Inflammatory macrophage treated with lipopolysaccharide for 1 hour (primary cell): ENCODE measurements around the gene GGA1.
A peak's percentile ranks its signal among the peaks of the same experiment; 100 is the strongest.
"Not testable (repeated sequence)": the region's sequence is repeated elsewhere in the genome, so short reads cannot be mapped to it uniquely, and the experiment has no call there.

Experiments used
- DNase-seq, 2 donors: peaks; one replicate each; pipeline ENCODE4 v3.0.0-alpha.2; 2020 to 2022

GGA1 gene

GRCh38 chr22:37571258-37571991 lies 37.2 kb upstream of the GGA1 start:
- no peak for DNase-seq

GRCh38 chr22:37571992-37572373 lies 36.7 kb upstream of the GGA1 start:
- no peak for DNase-seq

- no peak for DNase-seq
Observed at GRCh38 chr22:37575490-37576003, 33.1 kb upstream of the GGA1 start.

DNA sequence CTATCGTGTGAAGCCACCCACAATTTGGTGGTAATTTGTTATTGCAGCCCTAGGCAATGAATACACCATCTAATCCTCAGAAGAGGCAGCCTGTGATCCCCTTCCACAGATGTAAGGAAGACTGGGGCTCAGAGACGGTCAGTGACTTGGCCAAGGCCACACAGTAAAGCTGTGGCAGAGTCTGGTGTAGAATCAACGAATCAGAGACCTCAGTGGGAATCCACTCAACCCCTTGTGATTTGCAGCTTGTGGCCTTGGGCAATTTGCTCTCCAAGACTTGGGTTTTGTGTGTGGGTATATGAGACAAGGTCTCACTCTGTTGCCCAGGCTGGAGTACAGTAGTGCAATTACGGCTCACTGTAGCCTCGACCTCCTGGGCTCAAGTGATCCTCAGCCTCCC lies 30.6 kb upstream of the GGA1 start:
- peak in 1 of 2 donors; percentile 78 for DNase-seq

GRCh38 chr22:37581504-37581903 lies 27.1 kb upstream of the GGA1 start:
- no peak for DNase-seq

DNA sequence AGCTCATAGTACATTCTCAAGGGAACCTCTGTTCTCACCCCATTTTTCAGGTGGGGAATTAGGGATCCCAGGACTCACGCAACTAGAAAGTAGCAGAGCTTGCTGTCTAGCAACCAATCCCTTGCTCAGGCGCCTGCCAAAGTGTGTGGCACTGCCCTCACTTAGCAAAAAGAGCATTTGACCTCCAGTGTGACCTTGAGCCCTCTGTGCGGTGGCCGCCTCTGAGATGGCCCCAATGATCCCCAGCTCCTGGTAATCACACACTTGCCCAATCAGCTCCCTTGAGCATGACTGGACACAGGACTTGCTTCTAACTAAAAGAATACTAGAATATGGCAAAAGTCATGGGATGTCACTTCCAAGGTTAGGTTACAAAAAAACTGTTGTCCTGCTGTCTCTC lies 26.1 kb upstream of the GGA1 start:
- peak in 1 of 2 donors; percentile 47 for DNase-seq

DNA sequence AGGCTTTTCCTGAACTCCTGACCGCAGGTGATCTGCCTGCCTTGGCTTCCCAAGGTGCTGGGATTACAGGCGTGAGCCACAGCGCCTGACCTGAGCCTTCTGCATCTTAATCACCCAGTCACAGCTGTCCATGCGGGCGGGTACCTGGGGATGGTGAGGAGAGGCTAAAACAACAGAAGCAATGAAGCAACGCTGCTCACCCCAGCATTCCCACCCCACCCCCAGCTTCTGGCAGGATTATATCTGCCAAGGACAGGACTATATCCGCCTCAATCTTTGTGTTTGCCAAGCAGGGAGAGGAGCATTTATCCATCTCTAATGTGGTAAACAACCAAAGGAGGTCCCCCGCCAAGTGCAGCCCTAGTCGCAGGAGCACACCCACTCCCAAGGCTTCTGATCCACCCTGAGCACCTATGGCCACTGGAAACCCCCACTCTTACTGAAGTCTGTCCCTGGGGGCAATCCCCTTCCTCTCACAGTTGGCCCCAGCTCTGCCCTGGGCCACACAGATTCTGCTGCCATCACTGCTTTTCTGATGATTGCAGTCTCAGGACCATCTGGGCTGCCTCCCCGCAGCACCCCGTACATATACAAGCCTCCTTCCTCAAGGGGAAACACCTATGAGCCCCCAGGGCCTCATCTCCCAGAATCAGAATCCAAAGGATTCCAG lies 20.0 kb upstream of the GGA1 start:
- no peak for DNase-seq

DNA sequence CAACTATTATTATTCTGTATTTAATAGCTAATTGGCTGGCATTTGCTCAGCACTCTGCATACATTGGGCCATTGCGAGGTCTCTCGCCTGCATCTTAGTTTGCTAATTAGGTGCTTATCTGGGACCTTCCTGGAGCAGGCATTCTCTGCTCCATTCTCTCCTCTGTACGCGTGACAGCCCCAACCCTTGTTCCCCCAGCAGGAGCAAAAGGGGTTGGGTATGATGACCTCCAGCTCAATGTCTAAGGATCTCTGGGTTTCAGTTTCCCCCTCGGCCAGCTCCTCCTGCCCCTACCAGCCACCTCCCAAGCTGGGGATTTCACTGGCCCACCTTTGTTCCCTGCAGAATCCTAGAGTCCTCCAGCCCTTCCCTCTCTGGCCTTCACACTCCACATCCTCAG lies 19.0 kb upstream of the GGA1 start:
- DNase-seq = no peak

DNA sequence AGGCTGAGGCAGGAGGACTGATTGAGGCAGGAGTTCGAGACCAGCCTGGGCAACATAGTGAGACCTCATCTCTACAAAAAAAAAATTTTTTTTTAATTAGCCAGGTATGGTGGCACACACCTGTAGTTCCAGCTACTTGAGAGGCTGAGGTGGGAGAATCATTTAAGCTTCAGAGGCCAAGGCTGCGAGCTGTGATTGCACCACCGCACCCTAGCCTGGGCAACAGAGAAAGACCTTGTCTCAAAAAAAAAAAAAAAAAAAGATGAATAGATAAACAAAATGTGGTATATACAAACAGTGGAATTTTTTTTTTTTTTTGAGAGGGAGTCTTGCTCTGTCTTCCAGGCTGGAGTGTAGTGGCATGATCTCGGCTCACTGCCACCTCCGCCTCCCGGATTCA lies 17.6 kb upstream of the GGA1 start:
- DNase-seq = not testable (repeated sequence)

- no peak for DNase-seq
Observed at GRCh38 chr22:37591823-37592404, 16.7 kb upstream of the GGA1 start.

- no peak for DNase-seq
Observed at GRCh38 chr22:37594237-37594636, 14.4 kb upstream of the GGA1 start.

GRCh38 chr22:37599153-37599552 lies 9.5 kb upstream of the GGA1 start:
- no peak for DNase-seq

DNA sequence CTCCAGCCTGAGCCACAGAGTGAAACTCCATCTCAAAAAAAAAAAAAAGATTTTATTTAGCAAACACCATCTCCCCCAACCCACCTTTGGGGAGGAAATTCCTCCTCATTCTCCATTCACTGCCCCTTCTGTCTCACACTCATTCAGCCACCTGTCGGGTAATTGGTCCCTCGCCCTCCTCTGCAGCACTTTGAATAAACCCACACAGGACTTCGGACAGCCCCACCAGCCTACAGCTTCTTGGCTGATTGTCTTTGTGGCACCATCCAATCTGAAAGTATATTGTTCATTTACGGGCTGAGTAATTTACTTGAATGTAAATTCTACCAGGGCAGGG lies 7.5 kb upstream of the GGA1 start:
- DNase-seq = no peak

DNA sequence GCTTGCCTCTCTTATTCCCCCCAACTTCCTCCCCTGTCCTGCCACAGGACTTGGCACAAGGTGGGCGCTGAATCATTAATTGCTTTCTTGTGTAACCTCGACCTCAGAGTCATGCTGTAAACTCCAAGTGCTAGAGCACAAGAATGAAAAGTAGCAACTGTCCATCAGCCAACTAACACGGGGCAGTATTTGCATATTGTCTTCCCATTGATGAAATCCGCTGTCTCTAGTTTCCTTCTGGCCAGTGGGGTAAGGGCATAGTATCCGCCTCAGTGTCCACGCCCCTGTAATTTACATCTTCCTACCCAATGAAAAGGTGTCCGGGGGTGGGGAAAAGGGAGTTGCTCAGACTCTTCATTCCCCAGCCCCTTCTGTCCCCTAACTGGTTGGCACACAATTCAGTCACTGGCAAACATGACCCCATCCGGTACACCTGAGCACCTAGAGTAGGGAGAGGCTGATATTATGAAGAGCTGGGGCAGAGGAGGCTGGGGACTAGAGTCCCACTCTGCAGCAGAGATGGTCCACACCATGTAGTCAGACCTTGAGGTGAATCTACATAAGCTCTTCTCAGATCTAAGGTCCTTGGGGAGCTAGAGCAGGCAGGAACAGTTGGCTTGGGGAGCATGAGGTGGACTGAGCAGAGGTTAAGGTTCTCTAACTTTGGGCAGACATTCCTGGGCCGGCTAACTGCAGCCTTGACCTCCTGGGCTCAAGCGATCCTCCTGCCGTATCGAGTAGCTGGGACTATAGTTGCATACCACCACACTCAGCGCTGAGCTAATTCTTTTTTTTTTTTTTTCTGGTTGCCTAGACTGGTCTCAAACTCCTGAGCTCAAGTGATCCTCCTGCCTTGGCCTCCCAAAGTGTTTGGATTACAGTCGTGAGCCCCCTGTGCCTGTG lies 6.8 kb upstream of the GGA1 start:
- DNase-seq = peak; percentile 69 to 90

DNA sequence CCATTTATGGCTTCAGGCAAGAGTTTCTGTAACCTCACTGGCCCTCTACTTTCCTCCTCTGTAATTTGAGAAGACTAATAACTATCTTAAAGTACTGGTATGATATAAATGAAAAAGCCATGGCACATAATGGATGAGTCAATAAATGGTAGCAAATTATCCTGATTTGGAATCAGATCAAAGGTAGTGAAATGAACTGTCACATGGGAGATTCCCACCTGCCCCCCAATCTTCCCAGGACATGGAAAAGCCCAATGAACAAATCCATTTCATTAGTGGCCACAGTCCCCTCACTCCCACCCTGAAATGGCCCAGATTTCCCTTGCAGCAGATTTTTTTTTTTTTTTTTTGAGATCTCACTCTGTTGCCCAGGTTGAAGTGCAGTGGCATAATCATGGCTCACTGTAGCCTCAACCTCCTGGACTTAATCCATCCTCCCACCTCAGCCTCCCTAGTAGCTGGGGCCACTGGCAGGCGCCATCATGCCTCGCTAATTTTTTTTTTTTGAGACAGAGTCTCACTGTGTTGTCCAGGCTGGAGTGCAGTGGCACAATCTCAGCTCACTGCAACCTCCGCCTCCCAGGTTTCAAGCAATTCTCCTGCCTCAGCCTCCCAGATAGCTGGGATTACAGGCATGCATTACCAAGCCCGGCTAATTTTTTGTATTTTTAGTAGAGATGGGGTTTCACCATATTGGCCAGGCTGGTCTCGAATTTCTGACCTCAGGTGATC lies 5.9 kb upstream of the GGA1 start:
- DNase-seq = not testable (repeated sequence)

- no peak for DNase-seq
Observed at GRCh38 chr22:37604074-37604473, 4.6 kb upstream of the GGA1 start.

DNA sequence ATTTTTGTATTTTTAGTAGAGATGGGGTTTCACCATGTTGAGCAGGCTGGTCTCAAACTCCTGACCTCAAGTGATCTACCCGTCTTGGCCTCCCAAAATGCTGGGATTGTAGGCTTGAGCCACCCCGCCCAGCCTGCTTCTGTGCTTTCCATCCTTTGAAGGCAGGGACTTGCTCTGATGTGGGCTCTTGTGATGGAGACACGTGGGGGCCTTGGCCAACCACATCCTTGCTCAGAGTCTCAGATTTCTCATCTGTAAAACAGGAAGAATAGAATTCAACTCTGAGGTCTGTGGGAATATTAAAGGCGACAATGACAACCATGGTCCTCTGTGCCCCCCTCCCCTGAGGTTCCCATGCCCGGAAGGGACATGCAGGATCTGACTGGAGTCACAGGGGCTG lies 3.8 kb upstream of the GGA1 start:
- DNase-seq = peak; percentile 51 to 75

GRCh38 chr22:37607010-37607934 lies 1.4 kb upstream of the GGA1 start:
- peak; percentile 49 to 69 for DNase-seq

- no peak for DNase-seq
Observed at GRCh38 chr22:37607935-37608476, 628 bp upstream of the GGA1 start.

DNA sequence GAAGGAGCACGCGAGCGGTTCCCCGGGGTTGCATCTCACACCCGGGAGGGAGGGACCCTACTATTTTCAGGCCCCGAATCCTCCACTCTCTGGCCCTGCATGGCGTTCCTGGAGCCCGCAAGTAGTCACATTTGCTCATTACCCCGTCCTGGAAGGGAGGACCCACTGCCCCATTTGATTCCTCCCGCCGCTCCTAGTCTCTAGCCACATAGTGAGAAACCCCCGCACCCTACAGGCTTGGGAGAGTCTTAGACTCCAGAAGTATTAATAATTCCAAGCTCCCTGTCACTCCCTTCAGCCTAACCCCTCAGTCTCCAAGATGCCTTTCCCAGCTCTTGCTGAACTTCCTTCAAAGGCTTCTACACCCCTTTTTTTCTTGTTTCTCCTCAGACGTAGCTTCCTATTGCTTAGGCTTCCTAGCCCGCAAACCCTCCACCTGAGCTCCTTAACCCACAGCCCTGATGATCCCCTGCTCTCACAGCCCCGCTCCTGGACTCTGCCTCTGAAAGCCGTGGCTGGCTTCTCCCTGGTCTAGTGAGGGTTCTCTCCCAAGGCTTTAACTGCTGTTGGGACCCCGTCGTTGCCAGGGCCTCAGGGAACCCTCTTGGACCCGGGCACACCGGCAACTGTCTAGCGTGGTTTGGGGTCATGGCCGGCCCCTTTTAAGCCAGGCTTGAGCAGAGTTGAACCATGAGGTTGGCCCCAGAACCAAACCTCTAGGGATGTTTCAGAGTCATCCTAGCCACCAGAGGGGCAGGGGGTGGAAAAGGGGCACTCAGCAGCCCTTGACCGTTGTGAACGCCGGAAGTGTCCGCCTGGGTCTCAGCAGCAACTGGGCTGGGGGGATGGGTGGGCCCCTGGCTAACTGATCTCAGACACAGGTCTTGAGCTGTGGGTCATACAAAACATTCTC lies 862 bp downstream of the GGA1 start:
- DNase-seq = peak in 1 of 2 donors; percentile 29
